Stimulated activated CD8-positive, alpha-beta memory T cell treated with anti-CD3 and anti-CD28 coated beads, Interleukin-12 subunit alpha, Interleukin-12 subunit beta, amount 100 ng/mL, for 4 hours (primary cell): ENCODE results near the gene BMPER.

ENCODE experiments used
- DNase-seq: peaks from one replicate; pipeline ENCODE4 v3.0.0-alpha.2; 2020; ENCODE audit warnings: low read depth

Gene BMPER

GRCh38 chr7:33970536-33970935 is 65.2 kb downstream of the BMPER start:
- no peak for DNase-seq

GRCh38 chr7:33971106-33971505 is 65.8 kb downstream of the BMPER start:
- no peak for DNase-seq

GRCh38 chr7:33973231-33974015 is 68.1 kb downstream of the BMPER start:
- no peak for DNase-seq

- no peak for DNase-seq
These were observed 74.0 kb downstream of the BMPER start for GRCh38 chr7:33979300-33979806.

GRCh38 chr7:33979807-33980355 is 74.5 kb downstream of the BMPER start:
- DNase-seq: no peak

GRCh38 chr7:33981226-33981625 is 75.9 kb downstream of the BMPER start:
- no peak for DNase-seq

- DNase-seq: no peak
These were observed 76.5 kb downstream of the BMPER start for GRCh38 chr7:33981671-33982424.

GRCh38 chr7:33982425-33982786 is 77.1 kb downstream of the BMPER start:
- no peak for DNase-seq

- no peak for DNase-seq
These were observed 81.1 kb downstream of the BMPER start for GRCh38 chr7:33986451-33986850.

GRCh38 chr7:33986951-33987947 is 81.9 kb downstream of the BMPER start:
- DNase-seq: no peak

GRCh38 chr7:33996899-33997298 is 91.6 kb downstream of the BMPER start:
- no peak for DNase-seq

- DNase-seq: no peak
These were observed 93.1 kb downstream of the BMPER start for GRCh38 chr7:33998476-33998875.

- DNase-seq: no peak
These were observed 105.8 kb downstream of the BMPER start for GRCh38 chr7:34011017-34011695.

GRCh38 chr7:34011696-34012095 is 106.4 kb downstream of the BMPER start:
- no peak for DNase-seq

GRCh38 chr7:34013421-34013820 is 108.1 kb downstream of the BMPER start:
- no peak for DNase-seq

GRCh38 chr7:34015651-34016050 is 110.3 kb downstream of the BMPER start:
- DNase-seq: no peak

- DNase-seq: no peak
These were observed 111.5 kb downstream of the BMPER start for GRCh38 chr7:34016876-34017275.

- DNase-seq: no peak
These were observed 114.0 kb downstream of the BMPER start for GRCh38 chr7:34019301-34019790.

GRCh38 chr7:34022626-34023025 is 117.3 kb downstream of the BMPER start:
- DNase-seq: no peak

GRCh38 chr7:34025600-34025999 is 120.3 kb downstream of the BMPER start:
- DNase-seq: no peak
